HepG2 (cell line): Measurements from ENCODE around the gene ZDHHC18. TPM values are rescaled to one million over a fixed set of nuclear protein-coding genes. Genes with fewer than 3 reads are reported as not detected.

ENCODE experiments used
- ATAC-seq: fragments of 200-7000 bp; cut with Tn5 transposase; 3 replicates; pipeline ENCODE4 v1.9.1; 2020; ENCODE audit warnings: mild to moderate bottlenecking, moderate library complexity
- BruUV-seq: library from RNA; stranded (reverse); fragments of 400-500 nt; replicated peaks from 2 replicates; lab custom pipeline; 2021; lab: Mats Ljungman, UMichigan
- CTCF ChIA-PET: fragments of 300-600 bp; formaldehyde crosslinking; extraction: SDS; loops from one replicate; lab custom pipeline; 2021; ENCODE audit warnings: low total read pairs, inconsistent platforms, low intra/inter-chr PET ratio; lab: Yijun Ruan, JAX
- POLR2A ChIA-PET: fragments of 350-600 bp; sonication (Branson Sonifier 250); formaldehyde crosslinking; loops from one replicate; lab custom pipeline; 2020; ENCODE audit warnings: antibody characterized with exemption, inconsistent platforms; lab: Yijun Ruan, JAX
- DNase-seq: peaks from one replicate; pipeline ENCODE4 v3.0.0-alpha.2; 2015; ENCODE audit warnings: low spot score
- FAIRE-seq: peaks from 3 replicates; lab custom pipeline; 2011; peaks lifted over from hg19 to GRCh38; lab: Jason Lieb, UNC
- H2AFZ ChIP-seq: one replicate; pipeline ENCODE4 v1.6.1; 2011; ENCODE audit warnings: low read length, inconsistent platforms
- H3K27ac ChIP-seq: fragments of 300-600 bp; 3 replicates; pipeline ENCODE4 v1.8.0; 2011; ENCODE audit warnings: mixed run types, mild to moderate bottlenecking, mixed read lengths, low read length, inconsistent platforms; ENCODE audit not compliant: insufficient read depth; ENCODE audit errors: extremely low read length
- H3K27me3 ChIP-seq, 2 experiments: fragments of 200-600 bp in 1 of 2; 2 replicates in 1 of 2; 3 replicates in 1 of 2; pipeline versions ENCODE4 v1.6.0 to v1.8.0; 2011; ENCODE audit warnings: low read length in 2 of 2, mild to moderate bottlenecking in 2 of 2, moderate library complexity in 2 of 2, inconsistent platforms in 1 of 2; ENCODE audit not compliant: insufficient read depth in 2 of 2, control insufficient read depth in 1 of 2
- H3K36me3 ChIP-seq, 2 experiments: fragments of 200-600 bp in 1 of 2; replicated peaks in 1 of 2; 2 replicates in 1 of 2; 3 replicates in 1 of 2; pipeline versions ENCODE4 v1.5.1 to v1.8.0; 2011; ENCODE audit warnings: low read length in 2 of 2, inconsistent platforms in 1 of 2; ENCODE audit not compliant: insufficient read depth in 2 of 2, control insufficient read depth in 1 of 2
- H3K4me1 ChIP-seq: 2 replicates; pipeline ENCODE4 v1.5.1; 2012; ENCODE audit warnings: low read length, inconsistent platforms; ENCODE audit not compliant: insufficient read depth
- H3K4me2 ChIP-seq: 2 replicates; pipeline ENCODE4 v1.6.0; 2011; ENCODE audit warnings: low read depth, low read length, inconsistent platforms
- H3K4me3 ChIP-seq, 3 experiments: fragments of 200-600 bp in 1 of 3; sonication (generic), shearing (Covaris generic) in 1 of 3; replicated peaks in 1 of 3; 2 replicates each; pipeline ENCODE4 v1.5.1; 2011 to 2016; ENCODE audit warnings: low read length in 3 of 3, inconsistent platforms in 2 of 3, low read depth in 2 of 3, mild to moderate bottlenecking in 2 of 3, control low read depth in 1 of 3, mixed read lengths in 1 of 3; ENCODE audit not compliant: insufficient read depth in 1 of 3
- H3K79me2 ChIP-seq: one replicate; pipeline ENCODE4 v1.6.1; 2011; ENCODE audit warnings: low read length, inconsistent platforms; ENCODE audit not compliant: insufficient read depth
- H3K9ac ChIP-seq: 2 replicates; pipeline ENCODE4 v1.6.0; 2011; ENCODE audit warnings: mild to moderate bottlenecking, low read depth, low read length, inconsistent platforms; ENCODE audit not compliant: insufficient read depth
- H3K9me3 ChIP-seq: 2 replicates; pipeline ENCODE4 v1.5.1; 2012; ENCODE audit warnings: mild to moderate bottlenecking, low read length
- H4K20me1 ChIP-seq: 2 replicates; pipeline ENCODE4 v1.6.0; 2011; ENCODE audit warnings: inconsistent platforms, mild to moderate bottlenecking, low read length, moderate library complexity; ENCODE audit not compliant: insufficient read depth
- FLYWCH1 ChIP-seq: sonication (generic); formaldehyde crosslinking; IDR thresholded peaks from 2 replicates; pipeline ENCODE4 v1.8.1; 2023; ENCODE audit warnings: mild to moderate bottlenecking, missing genetic modification reagents
- MZF1 ChIP-seq: sonication (generic); formaldehyde crosslinking; IDR thresholded peaks from 2 replicates; pipeline ENCODE4 v1.8.1; 2023; ENCODE audit warnings: mild to moderate bottlenecking, missing genetic modification reagents, borderline replicate concordance
- NCOA1 ChIP-seq: sonication (generic); formaldehyde crosslinking; IDR thresholded peaks from 2 replicates; pipeline ENCODE4 v1.9.0; 2021; ENCODE audit warnings: missing genetic modification reagents
- NFKBIZ ChIP-seq: IDR thresholded peaks from 2 replicates; pipeline ENCODE4 v1.6.1; 2018; ENCODE audit warnings: missing genetic modification reagents, missing compliant biosample characterization
- POLR2G ChIP-seq: fragments of 200-400 bp; formaldehyde crosslinking; IDR thresholded peaks from 2 replicates; pipeline ENCODE4 v1.6.1; 2018; ENCODE audit warnings: mild to moderate bottlenecking, low read depth, low read length, moderate library complexity
- RBM39 ChIP-seq: fragments of 200-400 bp; formaldehyde crosslinking; IDR thresholded peaks from one replicate; pipeline ENCODE4 v1.6.1; 2018; ENCODE audit warnings: antibody characterized with exemption, mild to moderate bottlenecking, low read depth, low read length; ENCODE audit not compliant: poor library complexity, severe bottlenecking
- SP140L ChIP-seq: sonication (generic); formaldehyde crosslinking; IDR thresholded peaks from 2 replicates; pipeline ENCODE4 v1.4.0; 2020; ENCODE audit warnings: missing genetic modification reagents, borderline replicate concordance
- TEAD2 ChIP-seq: sonication (generic); formaldehyde crosslinking; IDR thresholded peaks from 2 replicates; pipeline ENCODE4 v1.9.0; 2021; ENCODE audit warnings: missing genetic modification reagents
- ZFP90 ChIP-seq: sonication (generic); formaldehyde crosslinking; IDR thresholded peaks from 2 replicates; pipeline ENCODE4 v1.8.0; 2022; ENCODE audit warnings: missing genetic modification reagents, mild to moderate bottlenecking, inconsistent platforms, borderline replicate concordance
- ZNF12 ChIP-seq: sonication (generic); formaldehyde crosslinking; IDR thresholded peaks from 2 replicates; pipeline ENCODE4 v1.5.0; 2020; ENCODE audit warnings: missing genetic modification reagents
- ZNF253 ChIP-seq: sonication (generic); formaldehyde crosslinking; IDR thresholded peaks from 2 replicates; pipeline ENCODE4 v1.8.0; 2022; ENCODE audit warnings: mild to moderate bottlenecking, missing genetic modification reagents, borderline replicate concordance
- ZNF263 ChIP-seq: sonication (generic); formaldehyde crosslinking; IDR thresholded peaks from 2 replicates; pipeline ENCODE4 v1.4.0; 2020; ENCODE audit warnings: missing genetic modification reagents
- ZNF382 ChIP-seq: sonication (generic); formaldehyde crosslinking; IDR thresholded peaks from 2 replicates; pipeline ENCODE4 v1.5.0; 2020; ENCODE audit warnings: missing genetic modification reagents, mild to moderate bottlenecking, borderline replicate concordance
- ZNF720 ChIP-seq: sonication (generic); formaldehyde crosslinking; IDR thresholded peaks from 2 replicates; pipeline ENCODE4 v1.4.0; 2020; ENCODE audit warnings: missing genetic modification reagents
- ZNF839 ChIP-seq: sonication (generic); formaldehyde crosslinking; IDR thresholded peaks from 2 replicates; pipeline ENCODE4 v1.4.0; 2020; ENCODE audit warnings: missing genetic modification reagents, mild to moderate bottlenecking, borderline replicate concordance
- ZNF850 ChIP-seq: sonication (generic); formaldehyde crosslinking; conservative IDR thresholded peaks from 2 replicates; pipeline ENCODE4 v1.9.0; 2021; ENCODE audit warnings: mild to moderate bottlenecking, missing genetic modification reagents
- ZSCAN21 ChIP-seq: sonication (generic); formaldehyde crosslinking; IDR thresholded peaks from 2 replicates; pipeline ENCODE4 v1.8.0; 2022; ENCODE audit warnings: mild to moderate bottlenecking, missing genetic modification reagents, moderate library complexity, borderline replicate concordance
- WGBS: methylation state at CpG from one replicate; pipeline ENCODE4 v1.1.6; 2017; ENCODE audit warnings: low lambda C conversion rate; 5-methylcytosine and 5-hydroxymethylcytosine counted together
- in situ Hi-C: cut with HindIII; loops from 2 replicates; pipeline ENCODE4 v1.10.0; 2017; ENCODE audit warnings: low pct_unique_long_range_greater_than_20kb; ENCODE audit not compliant: extremely low pct_ligation_motif_present
- intact Hi-C: fragments of 100-400 bp; cut with micrococcal nuclease; formaldehyde crosslinking; loops from one replicate; pipeline ENCODE4 v1.10.0; 2022; ENCODE audit not compliant: unreplicated experiment
- polyA plus RNA-seq, 8 experiments: library from polyadenylated mRNA; depleted of rRNA in 3 of 8; stranded (reverse) in 7 of 8; unstranded in 1 of 8; fragments of >200 nt; fragmentation: Illumina TruSeq in 4 of 8; extraction: Trizol in 4 of 8; gene quantifications; 2 replicates each; pipeline versions ENCODE4 v1.2.1 to v1.2.3, GENCODE V29; 2011 to 2016; ENCODE audit warnings: low read depth in 4 of 8, missing spikeins in 1 of 8, mixed read lengths in 1 of 8; ENCODE audit not compliant: insufficient read depth in 1 of 8
- total RNA-seq, 5 experiments: library from RNA; depleted of rRNA; stranded (reverse); fragments of >200 nt; fragmentation: Illumina TruSeq; extraction: Trizol; gene quantifications; 2 replicates each; pipeline ENCODE4 v1.2.3, GENCODE V29; 2016; ENCODE audit warnings: low read depth in 1 of 5
- TF ChIP-seq, protein P1 (sequence below): sonication (generic); formaldehyde crosslinking; IDR thresholded peaks from 2 replicates; pipeline ENCODE4 v1.9.0; 2022; ENCODE audit warnings: missing genetic modification reagents, mild to moderate bottlenecking, borderline replicate concordance
- TF ChIP-seq, protein P2 (sequence below): sonication (generic); formaldehyde crosslinking; IDR thresholded peaks from 2 replicates; pipeline ENCODE4; 2020; ENCODE audit warnings: missing genetic modification reagents, mild to moderate bottlenecking, borderline replicate concordance
- TF ChIP-seq, protein P3 (sequence below): sonication (generic); formaldehyde crosslinking; IDR thresholded peaks from 2 replicates; pipeline ENCODE4 v1.5.0; 2020; ENCODE audit warnings: missing genetic modification reagents

The ZDHHC18 gene
- total and polyA plus RNA-seq, 2 of the 13 experiments (the other 11 are each of a cell fraction or from before 2014, with no cell fraction given), result 13.2 to 35.3 TPM

- intact Hi-C loops, result no loop called here
- 24% methylated on average over 12 of the region's 12 CpGs for WGBS
- FAIRE-seq, result no peak
- TF ChIP-seq ZFP90 (CRISPR knock-in tag), result 0 out of 2 replicates have a peak, but pooled peaks have one; percentile 5
- TF ChIP-seq ZNF382 (CRISPR knock-in tag), result no peak
- TF ChIP-seq RBM39, result peak; percentile 16
- TF ChIP-seq NCOA1 (CRISPR knock-in tag), result 0 out of 2 replicates have a peak, but pooled peaks have one; percentile 6
- TF ChIP-seq SP140L (CRISPR knock-in tag), result no peak
- TF ChIP-seq ZNF850 (CRISPR knock-in tag), result 0 out of 2 replicates have a peak, but pooled peaks have one; percentile 41
- TF ChIP-seq NFKBIZ, result 0 out of 2 replicates have a peak, but pooled peaks have one; percentile 20
- peak; percentile 33; the same call in 1 of the 2 replicates for TF ChIP-seq ZNF720
- TF ChIP-seq, protein P1, sequence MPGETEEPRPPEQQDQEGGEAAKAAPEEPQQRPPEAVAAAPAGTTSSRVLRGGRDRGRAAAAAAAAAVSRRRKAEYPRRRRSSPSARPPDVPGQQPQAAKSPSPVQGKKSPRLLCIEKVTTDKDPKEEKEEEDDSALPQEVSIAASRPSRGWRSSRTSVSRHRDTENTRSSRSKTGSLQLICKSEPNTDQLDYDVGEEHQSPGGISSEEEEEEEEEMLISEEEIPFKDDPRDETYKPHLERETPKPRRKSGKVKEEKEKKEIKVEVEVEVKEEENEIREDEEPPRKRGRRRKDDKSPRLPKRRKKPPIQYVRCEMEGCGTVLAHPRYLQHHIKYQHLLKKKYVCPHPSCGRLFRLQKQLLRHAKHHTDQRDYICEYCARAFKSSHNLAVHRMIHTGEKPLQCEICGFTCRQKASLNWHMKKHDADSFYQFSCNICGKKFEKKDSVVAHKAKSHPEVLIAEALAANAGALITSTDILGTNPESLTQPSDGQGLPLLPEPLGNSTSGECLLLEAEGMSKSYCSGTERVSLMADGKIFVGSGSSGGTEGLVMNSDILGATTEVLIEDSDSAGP (CRISPR knock-in tag), result 0 out of 2 replicates have a peak, but pooled peaks have one; percentile 4
- peak; percentile 51 for TF ChIP-seq POLR2G
- TF ChIP-seq ZSCAN21 (CRISPR knock-in tag), result 0 out of 2 replicates have a peak, but pooled peaks have one; percentile 3
- no peak for TF ChIP-seq FLYWCH1 (CRISPR knock-in tag)
- TF ChIP-seq TEAD2 (CRISPR knock-in tag), result no peak
- TF ChIP-seq ZNF253, result no peak
- 0 out of 2 replicates have a peak, but pooled peaks have one; percentile 2 for TF ChIP-seq ZNF263
- TF ChIP-seq ZNF12, result no peak
- TF ChIP-seq, protein P2, sequence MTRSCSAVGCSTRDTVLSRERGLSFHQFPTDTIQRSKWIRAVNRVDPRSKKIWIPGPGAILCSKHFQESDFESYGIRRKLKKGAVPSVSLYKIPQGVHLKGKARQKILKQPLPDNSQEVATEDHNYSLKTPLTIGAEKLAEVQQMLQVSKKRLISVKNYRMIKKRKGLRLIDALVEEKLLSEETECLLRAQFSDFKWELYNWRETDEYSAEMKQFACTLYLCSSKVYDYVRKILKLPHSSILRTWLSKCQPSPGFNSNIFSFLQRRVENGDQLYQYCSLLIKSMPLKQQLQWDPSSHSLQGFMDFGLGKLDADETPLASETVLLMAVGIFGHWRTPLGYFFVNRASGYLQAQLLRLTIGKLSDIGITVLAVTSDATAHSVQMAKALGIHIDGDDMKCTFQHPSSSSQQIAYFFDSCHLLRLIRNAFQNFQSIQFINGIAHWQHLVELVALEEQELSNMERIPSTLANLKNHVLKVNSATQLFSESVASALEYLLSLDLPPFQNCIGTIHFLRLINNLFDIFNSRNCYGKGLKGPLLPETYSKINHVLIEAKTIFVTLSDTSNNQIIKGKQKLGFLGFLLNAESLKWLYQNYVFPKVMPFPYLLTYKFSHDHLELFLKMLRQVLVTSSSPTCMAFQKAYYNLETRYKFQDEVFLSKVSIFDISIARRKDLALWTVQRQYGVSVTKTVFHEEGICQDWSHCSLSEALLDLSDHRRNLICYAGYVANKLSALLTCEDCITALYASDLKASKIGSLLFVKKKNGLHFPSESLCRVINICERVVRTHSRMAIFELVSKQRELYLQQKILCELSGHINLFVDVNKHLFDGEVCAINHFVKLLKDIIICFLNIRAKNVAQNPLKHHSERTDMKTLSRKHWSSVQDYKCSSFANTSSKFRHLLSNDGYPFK (CRISPR knock-in tag), result 0 out of 2 replicates have a peak, but pooled peaks have one; percentile 5
- TF ChIP-seq MZF1, result no peak
- 0 out of 2 replicates have a peak, but pooled peaks have one; percentile 9 for TF ChIP-seq ZNF839 (CRISPR knock-in tag)
- TF ChIP-seq, protein P3, sequence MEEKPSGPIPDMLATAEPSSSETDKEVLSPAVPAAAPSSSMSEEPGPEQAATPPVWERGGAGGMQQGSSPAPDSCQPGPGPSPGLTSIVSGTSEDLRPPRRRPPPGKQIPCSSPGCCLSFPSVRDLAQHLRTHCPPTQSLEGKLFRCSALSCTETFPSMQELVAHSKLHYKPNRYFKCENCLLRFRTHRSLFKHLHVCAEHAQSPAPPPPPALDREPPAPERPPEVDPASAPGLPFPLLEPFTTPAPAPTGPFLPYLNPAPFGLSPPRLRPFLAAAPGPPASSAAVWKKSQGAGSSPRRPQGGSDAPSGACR (CRISPR knock-in tag), result 0 out of 2 replicates have a peak, but pooled peaks have one; percentile 1
These were observed 63.9 kb downstream of the ZDHHC18 start for GRCh38 chr1:26890467-26890796.

More at GRCh38 chr1:26890467-26890796, 63.9 kb downstream of the ZDHHC18 start:
- ATAC-seq (peak; percentile 48), DNase-seq (no peak)
- H3K27ac ChIP-seq, result peak overlapping the region; percentile 84
- H3K4me2 ChIP-seq, result peak overlapping the region; percentile 91
- peak overlapping the region; percentile 80 to 99 (median 95); a peak in 5 of 6 replicates for H3K4me3 ChIP-seq
- CTCF ChIA-PET, result no interaction called here
- H3K9me3 ChIP-seq, result no peaks in the 10 kb centered on the region
- peaks cover 17% of the 10 kb centered on the region for H3K79me2 ChIP-seq
- POLR2A ChIA-PET, result interaction anchor here (0.6 to 3.0 kb wide), 28 partner anchors 9 to 192 kb away, joined by 3 to 65 read pairs (median 6); partner anchors contain the start of genes GPATCH3, KDF1, NR0B2 and TRNP1
- H2AFZ ChIP-seq, result no peak overlapping the region
- in situ Hi-C loops, result no loop called here
- H3K9ac ChIP-seq, result peak overlapping the region; percentile 89
- TSS peak; percentile 82 for BruUV-seq
- H3K4me1 ChIP-seq, result peaks cover 27% of the 10 kb centered on the region
- no peaks in the 10 kb centered on the region for H4K20me1 ChIP-seq
- peaks cover 19 to 60% of the 10 kb centered on the region in 2 experiments; a peak in 4 of 5 replicates for H3K36me3 ChIP-seq
- H3K27me3 ChIP-seq, result no peaks in the 10 kb centered on the region
